ENCODE results near the gene ZMYM1.
"Not testable (repeated sequence)": the region's sequence is repeated elsewhere in the genome, so short reads cannot be mapped to it uniquely, and the experiment has no call there.

ZMYM1 gene

DNA sequence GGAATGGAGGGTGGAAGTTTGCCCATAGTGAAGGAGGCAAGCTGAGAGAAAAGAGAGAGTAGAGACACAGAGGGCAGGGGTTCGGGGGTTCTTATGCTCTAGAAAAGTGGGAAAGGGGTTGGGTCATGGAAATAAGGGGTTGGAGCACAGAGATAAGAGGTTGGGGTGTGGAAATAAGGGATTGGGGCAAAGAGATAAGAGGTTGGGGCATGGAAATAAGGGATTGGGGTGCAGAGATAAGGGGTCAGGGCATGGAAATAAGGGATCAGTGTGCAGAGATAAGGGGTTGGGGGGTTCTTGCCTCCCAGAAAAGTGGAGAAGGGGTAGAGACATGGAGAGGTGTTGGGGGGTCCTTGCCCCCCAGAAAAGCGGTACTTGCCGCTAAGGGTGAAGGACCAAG is 57.6 kb downstream of the ZMYM1 start:
- TF ChIP-seq, protein P1, sequence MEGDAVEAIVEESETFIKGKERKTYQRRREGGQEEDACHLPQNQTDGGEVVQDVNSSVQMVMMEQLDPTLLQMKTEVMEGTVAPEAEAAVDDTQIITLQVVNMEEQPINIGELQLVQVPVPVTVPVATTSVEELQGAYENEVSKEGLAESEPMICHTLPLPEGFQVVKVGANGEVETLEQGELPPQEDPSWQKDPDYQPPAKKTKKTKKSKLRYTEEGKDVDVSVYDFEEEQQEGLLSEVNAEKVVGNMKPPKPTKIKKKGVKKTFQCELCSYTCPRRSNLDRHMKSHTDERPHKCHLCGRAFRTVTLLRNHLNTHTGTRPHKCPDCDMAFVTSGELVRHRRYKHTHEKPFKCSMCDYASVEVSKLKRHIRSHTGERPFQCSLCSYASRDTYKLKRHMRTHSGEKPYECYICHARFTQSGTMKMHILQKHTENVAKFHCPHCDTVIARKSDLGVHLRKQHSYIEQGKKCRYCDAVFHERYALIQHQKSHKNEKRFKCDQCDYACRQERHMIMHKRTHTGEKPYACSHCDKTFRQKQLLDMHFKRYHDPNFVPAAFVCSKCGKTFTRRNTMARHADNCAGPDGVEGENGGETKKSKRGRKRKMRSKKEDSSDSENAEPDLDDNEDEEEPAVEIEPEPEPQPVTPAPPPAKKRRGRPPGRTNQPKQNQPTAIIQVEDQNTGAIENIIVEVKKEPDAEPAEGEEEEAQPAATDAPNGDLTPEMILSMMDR (IDR thresholded peaks at IDR 0.05): no peak
- no peak for DNase-seq (ENCODE audit: low spot score)
- no peak overlapping the region for H3K4me3 ChIP-seq

DNA sequence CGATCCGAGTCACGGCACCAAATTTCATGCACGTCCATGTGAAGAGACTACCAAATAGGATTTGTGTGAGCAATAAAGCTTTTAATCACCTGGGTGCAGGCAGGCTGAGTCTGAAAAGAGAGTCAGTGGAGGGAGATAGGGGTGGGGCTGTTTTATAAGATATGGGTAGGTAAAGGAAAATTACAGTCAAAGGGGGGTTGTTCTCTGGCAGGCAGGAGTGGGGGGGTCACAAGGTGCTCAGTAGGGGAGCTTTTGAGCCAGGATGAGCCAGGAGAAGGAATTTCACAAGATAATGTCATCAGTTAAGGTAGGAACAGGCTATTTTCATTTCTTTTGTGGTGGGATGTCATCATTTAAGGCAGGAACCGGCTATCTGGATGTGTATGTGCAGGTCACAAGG is 58.4 kb downstream of the ZMYM1 start:
- not testable (repeated sequence) for DNase-seq (ENCODE audit: low spot score); H3K27ac ChIP-seq

More for the DNA sequence above, 57.6 kb downstream of the ZMYM1 start:
- no peak overlapping the region for H3K27ac ChIP-seq

DNA sequence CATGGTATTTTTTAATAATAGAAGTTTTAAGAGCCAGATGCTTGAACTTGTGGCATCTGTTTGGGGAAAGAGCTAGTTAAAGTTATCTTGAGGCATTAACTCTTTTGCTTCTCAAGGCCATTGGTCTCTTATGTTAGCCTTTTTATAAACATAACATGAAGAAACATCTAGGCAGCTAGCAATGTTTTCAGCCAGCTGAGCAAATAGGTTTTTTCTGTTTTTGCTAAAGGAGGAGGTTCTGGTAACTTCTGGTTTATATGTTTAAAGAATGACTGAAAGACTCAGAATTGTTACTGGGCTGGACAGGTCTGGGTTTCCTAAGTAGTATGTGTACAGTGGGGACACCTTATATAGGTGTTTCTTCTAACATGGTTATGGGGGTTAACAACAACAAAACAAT is 63.1 kb downstream of the ZMYM1 start:
- H3K27ac ChIP-seq; H3K4me3 ChIP-seq; DNase-seq (ENCODE audit: low spot score): not testable (repeated sequence)

More for the DNA sequence above, 58.4 kb downstream of the ZMYM1 start:
- not testable (repeated sequence) for H3K4me3 ChIP-seq

DNA sequence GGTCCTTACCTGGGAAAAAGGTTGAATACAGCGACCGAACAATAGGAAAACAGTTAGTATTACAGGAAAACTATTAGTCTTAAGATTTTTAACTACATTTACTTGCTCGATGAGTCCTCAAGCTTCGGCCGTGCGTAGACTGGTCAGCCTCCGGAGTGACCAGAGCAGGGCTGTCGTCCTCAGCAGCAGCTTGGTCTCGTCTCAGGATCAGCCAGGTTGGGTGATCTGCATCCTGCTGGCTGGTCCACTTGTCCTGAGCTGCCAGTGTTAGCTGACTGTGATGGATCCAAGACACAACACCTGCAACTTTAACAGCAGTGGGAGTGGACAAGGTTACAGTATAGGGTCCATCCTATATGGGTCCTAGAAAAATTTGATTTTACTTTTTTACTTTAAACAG is 63.5 kb downstream of the ZMYM1 start:
- not testable (repeated sequence) for H3K4me3 ChIP-seq; H3K27ac ChIP-seq; DNase-seq (ENCODE audit: low spot score)

DNA sequence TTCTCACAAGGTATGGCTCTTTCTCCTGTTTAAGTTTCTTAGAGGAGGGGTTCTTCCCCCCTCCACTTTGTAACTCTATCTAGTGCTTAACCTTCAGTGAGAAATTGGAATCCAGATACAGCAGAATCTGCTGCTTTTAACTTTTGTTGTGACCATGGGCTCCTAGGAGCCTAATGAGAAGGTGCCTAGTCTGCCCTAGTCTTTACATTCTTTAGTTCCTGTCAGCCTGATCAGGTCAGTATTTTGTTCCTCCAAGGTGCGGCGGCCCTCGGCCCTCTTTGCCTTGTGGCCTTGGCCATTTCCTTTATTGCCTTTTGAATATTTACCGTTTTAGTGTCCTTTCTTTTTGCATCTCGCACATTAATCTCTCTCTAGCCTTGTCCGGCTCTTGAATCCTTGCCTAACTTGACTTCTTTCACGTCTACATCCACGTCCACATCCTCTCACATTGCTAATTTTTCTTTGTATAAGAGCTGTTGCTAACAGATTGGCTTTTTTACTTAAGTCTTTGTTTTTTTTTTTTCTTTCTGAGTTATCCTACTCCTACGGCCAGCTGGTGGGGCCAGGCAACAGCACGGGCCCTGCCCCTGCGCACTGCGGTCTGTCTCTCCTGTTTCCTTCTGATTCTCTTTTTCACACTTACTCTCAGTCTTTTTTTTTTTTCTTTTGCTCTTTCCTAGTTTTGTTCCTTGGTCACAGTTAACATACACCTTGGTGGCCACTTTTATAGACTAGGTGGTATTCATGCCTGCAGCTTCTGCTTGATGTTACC is 64.7 kb downstream of the ZMYM1 start:
- DNase-seq (ENCODE audit: low spot score): no peak
- no peak overlapping the region for H3K27ac ChIP-seq
- TF ChIP-seq, protein P1 (IDR thresholded peaks at IDR 0.05): no peak

DNA sequence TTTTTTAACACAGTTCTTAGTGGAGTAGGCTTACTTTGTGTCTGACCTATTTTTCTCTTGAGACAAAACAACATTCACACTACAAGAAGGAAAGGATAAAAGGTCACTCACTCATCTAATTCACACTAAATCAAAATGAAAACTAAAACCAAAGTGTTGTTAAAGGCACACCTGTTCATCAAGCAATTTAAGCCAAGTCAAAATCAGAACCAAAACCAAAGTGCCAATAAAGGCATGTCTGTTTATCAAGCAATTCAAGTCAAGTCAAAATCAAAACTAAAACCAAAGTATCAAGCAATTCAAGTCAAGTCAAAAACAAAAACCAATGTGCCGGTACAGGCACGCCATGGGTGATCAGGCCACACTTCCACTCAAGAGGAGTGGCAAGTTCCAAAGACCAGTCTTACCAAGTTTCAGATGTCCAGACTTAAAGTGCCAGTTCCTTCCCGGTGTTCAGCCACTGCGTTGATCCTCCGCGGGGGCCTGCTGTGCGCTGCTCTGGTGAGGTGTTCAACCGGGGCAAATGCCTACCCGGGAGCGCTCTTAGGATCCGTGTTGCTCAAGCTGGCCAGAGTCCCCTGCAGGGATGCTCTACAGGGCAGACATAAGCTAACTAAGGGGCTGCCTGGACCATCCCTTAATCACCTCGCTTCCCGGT is 66.8 kb downstream of the ZMYM1 start:
- not testable (repeated sequence) for H3K4me3 ChIP-seq; DNase-seq (ENCODE audit: low spot score); H3K27ac ChIP-seq

More for the DNA sequence above, 64.7 kb downstream of the ZMYM1 start:
- no peak overlapping the region for H3K4me3 ChIP-seq

DNA sequence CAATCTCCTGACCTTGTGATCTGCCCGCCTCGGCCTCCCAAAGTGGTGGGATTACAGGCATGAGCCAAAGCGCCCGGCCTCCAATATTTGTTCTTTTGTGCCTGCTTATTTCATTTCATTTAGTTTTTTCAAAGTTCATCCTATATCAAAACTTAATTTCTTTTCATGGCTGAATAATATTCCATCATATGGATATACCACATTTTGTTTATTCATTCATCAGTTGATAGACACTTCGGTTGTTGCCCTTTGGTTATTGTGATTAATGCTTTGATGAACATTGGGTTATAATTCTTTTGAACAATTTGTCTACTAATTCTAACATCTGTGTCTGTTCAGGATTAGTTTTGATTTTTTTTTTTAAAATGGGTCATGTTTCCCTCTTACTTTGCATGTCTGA is 72.0 kb downstream of the ZMYM1 start:
- no peak for DNase-seq (ENCODE audit: low spot score)
- Histone ChIP-seq H3K27ac (no peak overlapping the region), H3K4me3 (no peak overlapping the region)
- TF ChIP-seq, protein P1 (IDR thresholded peaks at IDR 0.05): no peak

DNA sequence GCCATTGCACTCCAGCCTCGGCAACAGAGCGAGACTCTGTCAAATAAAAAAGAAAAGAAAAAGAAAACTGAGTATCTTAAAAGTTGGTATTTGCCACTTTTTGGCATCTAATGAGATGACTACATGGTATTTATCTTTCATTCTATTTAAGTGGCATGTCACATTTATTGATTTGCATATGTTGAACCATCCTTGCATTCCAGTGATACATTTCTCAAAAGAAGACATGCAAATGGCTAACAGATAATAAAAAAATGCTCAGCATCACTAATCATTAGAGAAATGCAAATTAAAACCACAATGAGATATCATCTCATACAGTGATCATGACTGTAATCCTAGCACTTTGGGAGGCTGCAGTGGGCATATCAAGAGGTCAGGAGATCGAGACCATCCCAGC is 85.7 kb downstream of the ZMYM1 start:
- DNase-seq (ENCODE audit: low spot score): no peak
- TF ChIP-seq, protein P1 (IDR thresholded peaks at IDR 0.05): no peak
- H3K27ac ChIP-seq: no peak overlapping the region
- H3K4me3 ChIP-seq: no peak overlapping the region
